Measurements from ENCODE around the gene TBKBP1.
A peak's percentile ranks its signal among the peaks of the same experiment; 100 is the strongest.

Gene TBKBP1

GRCh38 chr17:47714773-47715396, 20.9 kb downstream of the TBKBP1 start:
- DNase-seq = no peak

GRCh38 chr17:47715669-47716325, 21.8 kb downstream of the TBKBP1 start:
- no peak for DNase-seq

GRCh38 chr17:47716375-47716774, 22.4 kb downstream of the TBKBP1 start:
- DNase-seq = no peak

GRCh38 chr17:47717261-47717697, 23.3 kb downstream of the TBKBP1 start:
- no peak for DNase-seq

- no peak for DNase-seq
These were observed 24.1 kb downstream of the TBKBP1 start for GRCh38 chr17:47717979-47718621.

GRCh38 chr17:47718634-47719405, 24.9 kb downstream of the TBKBP1 start:
- DNase-seq = no peak

GRCh38 chr17:47719411-47720152, 25.6 kb downstream of the TBKBP1 start:
- peak; percentile 73 for DNase-seq

GRCh38 chr17:47720196-47720595, 26.2 kb downstream of the TBKBP1 start:
- no peak for DNase-seq

- peak; percentile 58 for DNase-seq
These were observed 27.0 kb downstream of the TBKBP1 start for GRCh38 chr17:47720754-47721533.

GRCh38 chr17:47721725-47722124, 27.8 kb downstream of the TBKBP1 start:
- no peak for DNase-seq

- no peak for DNase-seq
These were observed 30.7 kb downstream of the TBKBP1 start for GRCh38 chr17:47724705-47725104.

- DNase-seq = no peak
These were observed 31.6 kb downstream of the TBKBP1 start for GRCh38 chr17:47725446-47726111.

- DNase-seq = no peak
These were observed 33.1 kb downstream of the TBKBP1 start for GRCh38 chr17:47726796-47727703.

GRCh38 chr17:47727704-47728036, 33.7 kb downstream of the TBKBP1 start:
- DNase-seq = no peak

- no peak for DNase-seq
These were observed 34.4 kb downstream of the TBKBP1 start for GRCh38 chr17:47728214-47728877.

GRCh38 chr17:47729476-47729875, 35.5 kb downstream of the TBKBP1 start:
- no peak for DNase-seq

- no peak for DNase-seq
These were observed 36.7 kb downstream of the TBKBP1 start for GRCh38 chr17:47730681-47731080.

GRCh38 chr17:47731396-47731795, 37.4 kb downstream of the TBKBP1 start:
- DNase-seq = no peak

- no peak for DNase-seq
These were observed 38.6 kb downstream of the TBKBP1 start for GRCh38 chr17:47732399-47733046.

All from GDM1 (cell line).